HEK293T (cell line): Measurements from ENCODE around the gene CCR3.

ENCODE experiments used
- ARNT ChIP-seq: fragments of 450-650 bp; IDR thresholded peaks from 2 replicates; pipeline ENCODE4 v1.6.1; 2017; ENCODE audit warnings: mild to moderate bottlenecking
- BHLHE40 ChIP-seq: fragments of 450-650 bp; IDR thresholded peaks from 2 replicates; pipeline ENCODE4 v1.6.1; 2016; ENCODE audit warnings: mild to moderate bottlenecking, moderate library complexity, borderline replicate concordance
- CTBP1 ChIP-seq: fragments of 450-650 bp; IDR thresholded peaks from 2 replicates; pipeline ENCODE4 v1.6.1; 2016; ENCODE audit warnings: borderline replicate concordance
- ELF4 ChIP-seq: fragments of 450-650 bp; IDR thresholded peaks from 2 replicates; pipeline ENCODE4 v1.6.1; 2017; ENCODE audit warnings: antibody characterized with exemption
- FOXA1 ChIP-seq: fragments of 450-650 bp; IDR thresholded peaks from 2 replicates; pipeline ENCODE4 v1.6.1; 2016; ENCODE audit warnings: mild to moderate bottlenecking
- FOXK2 ChIP-seq: fragments of 450-650 bp; IDR thresholded peaks from 2 replicates; pipeline ENCODE4 v1.6.1; 2016; ENCODE audit warnings: mild to moderate bottlenecking
- FOXM1 ChIP-seq: fragments of 450-650 bp; IDR thresholded peaks from 2 replicates; pipeline ENCODE4 v1.6.1; 2017; ENCODE audit warnings: mild to moderate bottlenecking, borderline replicate concordance
- HDGF ChIP-seq: fragments of 450-650 bp; IDR thresholded peaks from 2 replicates; pipeline ENCODE4 v1.6.1; 2017; ENCODE audit warnings: antibody characterized with exemption, borderline replicate concordance
- LEF1 ChIP-seq: fragments of 450-650 bp; IDR thresholded peaks from 2 replicates; pipeline ENCODE4 v1.6.1; 2017; ENCODE audit warnings: mild to moderate bottlenecking, borderline replicate concordance
- NFRKB ChIP-seq: fragments of 450-650 bp; IDR thresholded peaks from 2 replicates; pipeline ENCODE4 v1.6.1; 2016; ENCODE audit warnings: mild to moderate bottlenecking, moderate library complexity
- SP1 ChIP-seq: fragments of 450-650 bp; IDR thresholded peaks from 2 replicates; pipeline ENCODE4 v1.6.1; 2017
- SUZ12 ChIP-seq: fragments of 450-650 bp; IDR thresholded peaks from 2 replicates; pipeline ENCODE4 v1.6.1; 2016; ENCODE audit warnings: mild to moderate bottlenecking
- TF ChIP-seq, protein P1 (sequence below): fragments of 450-650 bp; IDR thresholded peaks from 2 replicates; pipeline ENCODE4 v1.6.1; 2016

GRCh38 chr3:46222435-46223161 lies 19.7 kb upstream of the CCR3 start:
- TF ChIP-seq SP1 (no peak), FOXK2 (no peak), LEF1 (no peak), ELF4 (no peak), BHLHE40 (no peak), FOXM1 (no peak), FOXA1 (no peak), SUZ12 (no peak), ARNT (no peak), HDGF (no peak), NFRKB (no peak), CTBP1 (no peak)
- TF ChIP-seq, protein P1, sequence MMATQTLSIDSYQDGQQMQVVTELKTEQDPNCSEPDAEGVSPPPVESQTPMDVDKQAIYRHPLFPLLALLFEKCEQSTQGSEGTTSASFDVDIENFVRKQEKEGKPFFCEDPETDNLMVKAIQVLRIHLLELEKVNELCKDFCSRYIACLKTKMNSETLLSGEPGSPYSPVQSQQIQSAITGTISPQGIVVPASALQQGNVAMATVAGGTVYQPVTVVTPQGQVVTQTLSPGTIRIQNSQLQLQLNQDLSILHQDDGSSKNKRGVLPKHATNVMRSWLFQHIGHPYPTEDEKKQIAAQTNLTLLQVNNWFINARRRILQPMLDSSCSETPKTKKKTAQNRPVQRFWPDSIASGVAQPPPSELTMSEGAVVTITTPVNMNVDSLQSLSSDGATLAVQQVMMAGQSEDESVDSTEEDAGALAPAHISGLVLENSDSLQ: no peak
